K562 (cell line): ENCODE measurements around the gene HOXB3. TPM values are rescaled to one million over a fixed set of nuclear protein-coding genes. Genes with fewer than 3 reads are reported as not detected.

ENCODE experiments used
- FOXM1 ChIP-seq, 2 experiments: fragments of 450-650 bp in 1 of 2; sonication (generic) in 1 of 2; formaldehyde crosslinking in 1 of 2; IDR thresholded peaks; 2 replicates each; pipeline versions ENCODE4 v1.6.1 to v1.9.0; 2017 to 2022; ENCODE audit warnings: low read depth in 2 of 2, mild to moderate bottlenecking in 2 of 2, missing genetic modification reagents in 1 of 2, moderate library complexity in 1 of 2
- HDAC3 ChIP-seq: fragments of 450-650 bp; IDR thresholded peaks from 2 replicates; pipeline ENCODE4 v1.6.1; 2018; ENCODE audit warnings: borderline replicate concordance, mild to moderate bottlenecking, moderate library complexity; ENCODE audit not compliant: partially characterized antibody
- RBM25 ChIP-seq: fragments of 200-400 bp; formaldehyde crosslinking; IDR thresholded peaks from 2 replicates; pipeline ENCODE4 v1.6.1; 2018; ENCODE audit warnings: low read length, low read depth, moderate library complexity; ENCODE audit not compliant: severe bottlenecking
- SMAD1 ChIP-seq: fragments of 150-350 bp; IDR thresholded peaks from 2 replicates; pipeline ENCODE4 v1.6.1; 2014; ENCODE audit warnings: low read length, low read depth; ENCODE audit not compliant: partially characterized antibody
- SOX6 ChIP-seq: fragments of 450-650 bp; IDR thresholded peaks from 2 replicates; pipeline ENCODE4 v1.6.1; 2014; ENCODE audit warnings: mild to moderate bottlenecking
- TGIF2 ChIP-seq: sonication (generic); formaldehyde crosslinking; IDR thresholded peaks from 2 replicates; pipeline ENCODE4 v1.8.1; 2022; ENCODE audit warnings: mild to moderate bottlenecking, missing genetic modification reagents, moderate library complexity
- U2AF1 ChIP-seq: fragments of 200-400 bp; formaldehyde crosslinking; optimal IDR thresholded peaks from 2 replicates; pipeline ENCODE3; 2017; ENCODE audit warnings: mild to moderate bottlenecking, low read depth, low read length, moderate library complexity
- ZBTB1 ChIP-seq: sonication (generic); formaldehyde crosslinking; IDR thresholded peaks from 2 replicates; pipeline ENCODE4 v1.8.1; 2023; ENCODE audit warnings: missing genetic modification reagents, low read depth, mild to moderate bottlenecking, borderline replicate concordance
- ZNF444 ChIP-seq: fragments of 250-450 bp; sonication (Bioruptor Pico); IDR thresholded peaks from 2 replicates; pipeline ENCODE4 v1.4.0; 2020; ENCODE audit warnings: mild to moderate bottlenecking, moderate library complexity
- ZNF695 ChIP-seq: fragments of 450-650 bp; formaldehyde crosslinking; IDR thresholded peaks from 2 replicates; pipeline ENCODE4 v1.4.0; 2020; ENCODE audit warnings: mild to moderate bottlenecking, moderate library complexity
- polyA plus RNA-seq, 8 experiments: library from polyadenylated mRNA; depleted of rRNA in 4 of 8; stranded (reverse) in 5 of 8; unstranded in 3 of 8; fragments of >200 nt; fragmentation: Nextera tagmentation in 2 of 8; fragmentation: Illumina TruSeq in 1 of 8; extraction: Ambion mirVana in 2 of 8; extraction: Trizol in 1 of 8; gene quantifications; 2 replicates each; pipeline versions ENCODE4 v1.2.1 to v1.2.3, GENCODE V29; 2011 to 2014; ENCODE audit warnings: inconsistent platforms in 1 of 8, missing spikeins in 1 of 8
- total RNA-seq, 7 experiments: library from RNA; depleted of rRNA in 6 of 7; stranded (reverse); fragments of >200 nt in 6 of 7; fragmentation: Illumina TruSeq in 2 of 7; extraction: Trizol in 2 of 7; gene quantifications; 2 replicates each; pipeline versions ENCODE4 v1.2.1 to v1.2.3, GENCODE V29; 2011 to 2021; ENCODE audit warnings: low replicate concordance in 1 of 7
- TF ChIP-seq, protein P1 (sequence below): fragments of 150-350 bp; IDR thresholded peaks from 2 replicates; pipeline ENCODE4 v1.6.1; 2014; ENCODE audit warnings: low read depth, mild to moderate bottlenecking, low read length, borderline replicate concordance
- TF ChIP-seq, protein P2 (sequence below): fragments of 200-800 bp; sonication (Bioruptor generic); IDR thresholded peaks from 2 replicates; pipeline ENCODE4 v1.6.1; 2016; ENCODE audit warnings: missing genetic modification characterization, missing compliant biosample characterization
- TF ChIP-seq, protein P3 (sequence below): fragments of 450-650 bp; formaldehyde crosslinking; IDR thresholded peaks from 2 replicates; pipeline ENCODE4 v1.4.0; 2020; ENCODE audit warnings: mild to moderate bottlenecking, moderate library complexity

HOXB3 gene
- total and polyA plus RNA-seq, 9 of the 15 experiments (the other 6 are each of a cell fraction or from before 2014, with no cell fraction given), result 2.4 to 41.3 (median 20.2) TPM

DNA sequence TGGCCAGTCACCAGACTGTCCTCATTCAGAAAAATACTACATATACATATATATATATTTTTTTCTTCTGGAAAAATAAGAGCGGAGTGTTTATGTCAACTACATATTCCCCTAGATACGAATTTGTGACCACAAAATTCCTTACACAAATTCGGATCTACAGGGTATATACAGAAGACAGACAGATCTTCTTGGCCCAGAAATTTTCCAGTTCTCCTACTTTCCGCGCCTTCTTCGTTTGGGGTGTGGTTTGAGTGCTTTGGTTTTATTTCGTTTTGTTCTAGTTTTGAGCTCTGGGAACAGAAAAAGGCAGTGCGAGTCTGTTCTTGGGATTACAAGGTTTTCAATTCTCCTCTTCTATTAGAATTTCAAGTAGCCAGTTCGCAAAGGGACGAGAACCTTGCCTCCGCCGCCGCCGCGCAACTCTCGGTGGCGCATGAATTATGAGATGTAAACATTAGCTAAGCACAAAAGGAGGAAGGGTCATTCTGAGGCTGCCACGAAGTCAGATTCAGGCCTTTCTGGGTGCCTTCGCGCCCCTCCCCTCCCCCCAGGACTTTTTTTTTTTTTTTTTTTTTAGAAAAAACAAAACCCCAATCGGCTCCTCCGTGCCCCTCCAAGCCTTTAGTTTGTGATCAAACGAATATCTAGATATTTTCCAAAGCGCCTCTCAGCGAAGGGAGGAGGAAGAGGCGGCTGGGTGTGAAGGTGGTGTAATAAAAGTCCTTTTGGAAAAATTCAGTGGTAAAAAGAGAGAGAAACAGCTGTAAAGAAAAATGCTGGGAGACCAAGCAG is 10.1 kb downstream of the HOXB3 start (continued):
- TF ChIP-seq, protein P1, sequence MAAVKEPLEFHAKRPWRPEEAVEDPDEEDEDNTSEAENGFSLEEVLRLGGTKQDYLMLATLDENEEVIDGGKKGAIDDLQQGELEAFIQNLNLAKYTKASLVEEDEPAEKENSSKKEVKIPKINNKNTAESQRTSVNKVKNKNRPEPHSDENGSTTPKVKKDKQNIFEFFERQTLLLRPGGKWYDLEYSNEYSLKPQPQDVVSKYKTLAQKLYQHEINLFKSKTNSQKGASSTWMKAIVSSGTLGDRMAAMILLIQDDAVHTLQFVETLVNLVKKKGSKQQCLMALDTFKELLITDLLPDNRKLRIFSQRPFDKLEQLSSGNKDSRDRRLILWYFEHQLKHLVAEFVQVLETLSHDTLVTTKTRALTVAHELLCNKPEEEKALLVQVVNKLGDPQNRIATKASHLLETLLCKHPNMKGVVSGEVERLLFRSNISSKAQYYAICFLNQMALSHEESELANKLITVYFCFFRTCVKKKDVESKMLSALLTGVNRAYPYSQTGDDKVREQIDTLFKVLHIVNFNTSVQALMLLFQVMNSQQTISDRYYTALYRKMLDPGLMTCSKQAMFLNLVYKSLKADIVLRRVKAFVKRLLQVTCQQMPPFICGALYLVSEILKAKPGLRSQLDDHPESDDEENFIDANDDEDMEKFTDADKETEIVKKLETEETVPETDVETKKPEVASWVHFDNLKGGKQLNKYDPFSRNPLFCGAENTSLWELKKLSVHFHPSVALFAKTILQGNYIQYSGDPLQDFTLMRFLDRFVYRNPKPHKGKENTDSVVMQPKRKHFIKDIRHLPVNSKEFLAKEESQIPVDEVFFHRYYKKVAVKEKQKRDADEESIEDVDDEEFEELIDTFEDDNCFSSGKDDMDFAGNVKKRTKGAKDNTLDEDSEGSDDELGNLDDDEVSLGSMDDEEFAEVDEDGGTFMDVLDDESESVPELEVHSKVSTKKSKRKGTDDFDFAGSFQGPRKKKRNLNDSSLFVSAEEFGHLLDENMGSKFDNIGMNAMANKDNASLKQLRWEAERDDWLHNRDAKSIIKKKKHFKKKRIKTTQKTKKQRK, result no peak
- TF ChIP-seq ZBTB1 (CRISPR knock-in tag), result no peak
- no peak for TF ChIP-seq HDAC3
- TF ChIP-seq FOXM1 (IDR thresholded peaks at IDR 0.05; ENCODE audit: low read depth), result no peak
- TF ChIP-seq FOXM1 (CRISPR knock-in tag; IDR thresholded peaks at IDR 0.05; ENCODE audit: low read depth), result no peak
- no peak for TF ChIP-seq ZNF695 (CRISPR knock-in tag)
- TF ChIP-seq, protein P2, sequence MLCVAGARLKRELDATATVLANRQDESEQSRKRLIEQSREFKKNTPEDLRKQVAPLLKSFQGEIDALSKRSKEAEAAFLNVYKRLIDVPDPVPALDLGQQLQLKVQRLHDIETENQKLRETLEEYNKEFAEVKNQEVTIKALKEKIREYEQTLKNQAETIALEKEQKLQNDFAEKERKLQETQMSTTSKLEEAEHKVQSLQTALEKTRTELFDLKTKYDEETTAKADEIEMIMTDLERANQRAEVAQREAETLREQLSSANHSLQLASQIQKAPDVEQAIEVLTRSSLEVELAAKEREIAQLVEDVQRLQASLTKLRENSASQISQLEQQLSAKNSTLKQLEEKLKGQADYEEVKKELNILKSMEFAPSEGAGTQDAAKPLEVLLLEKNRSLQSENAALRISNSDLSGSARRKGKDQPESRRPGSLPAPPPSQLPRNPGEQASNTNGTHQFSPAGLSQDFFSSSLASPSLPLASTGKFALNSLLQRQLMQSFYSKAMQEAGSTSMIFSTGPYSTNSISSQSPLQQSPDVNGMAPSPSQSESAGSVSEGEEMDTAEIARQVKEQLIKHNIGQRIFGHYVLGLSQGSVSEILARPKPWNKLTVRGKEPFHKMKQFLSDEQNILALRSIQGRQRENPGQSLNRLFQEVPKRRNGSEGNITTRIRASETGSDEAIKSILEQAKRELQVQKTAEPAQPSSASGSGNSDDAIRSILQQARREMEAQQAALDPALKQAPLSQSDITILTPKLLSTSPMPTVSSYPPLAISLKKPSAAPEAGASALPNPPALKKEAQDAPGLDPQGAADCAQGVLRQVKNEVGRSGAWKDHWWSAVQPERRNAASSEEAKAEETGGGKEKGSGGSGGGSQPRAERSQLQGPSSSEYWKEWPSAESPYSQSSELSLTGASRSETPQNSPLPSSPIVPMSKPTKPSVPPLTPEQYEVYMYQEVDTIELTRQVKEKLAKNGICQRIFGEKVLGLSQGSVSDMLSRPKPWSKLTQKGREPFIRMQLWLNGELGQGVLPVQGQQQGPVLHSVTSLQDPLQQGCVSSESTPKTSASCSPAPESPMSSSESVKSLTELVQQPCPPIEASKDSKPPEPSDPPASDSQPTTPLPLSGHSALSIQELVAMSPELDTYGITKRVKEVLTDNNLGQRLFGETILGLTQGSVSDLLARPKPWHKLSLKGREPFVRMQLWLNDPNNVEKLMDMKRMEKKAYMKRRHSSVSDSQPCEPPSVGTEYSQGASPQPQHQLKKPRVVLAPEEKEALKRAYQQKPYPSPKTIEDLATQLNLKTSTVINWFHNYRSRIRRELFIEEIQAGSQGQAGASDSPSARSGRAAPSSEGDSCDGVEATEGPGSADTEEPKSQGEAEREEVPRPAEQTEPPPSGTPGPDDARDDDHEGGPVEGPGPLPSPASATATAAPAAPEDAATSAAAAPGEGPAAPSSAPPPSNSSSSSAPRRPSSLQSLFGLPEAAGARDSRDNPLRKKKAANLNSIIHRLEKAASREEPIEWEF (CRISPR knock-in tag), result no peak
- TF ChIP-seq SMAD1, result no peak
- no peak for TF ChIP-seq RBM25
- no peak for TF ChIP-seq SOX6
- TF ChIP-seq ZNF444 (CRISPR knock-in tag), result no peak
- TF ChIP-seq U2AF1, result peak; percentile 14
- TF ChIP-seq, protein P3, sequence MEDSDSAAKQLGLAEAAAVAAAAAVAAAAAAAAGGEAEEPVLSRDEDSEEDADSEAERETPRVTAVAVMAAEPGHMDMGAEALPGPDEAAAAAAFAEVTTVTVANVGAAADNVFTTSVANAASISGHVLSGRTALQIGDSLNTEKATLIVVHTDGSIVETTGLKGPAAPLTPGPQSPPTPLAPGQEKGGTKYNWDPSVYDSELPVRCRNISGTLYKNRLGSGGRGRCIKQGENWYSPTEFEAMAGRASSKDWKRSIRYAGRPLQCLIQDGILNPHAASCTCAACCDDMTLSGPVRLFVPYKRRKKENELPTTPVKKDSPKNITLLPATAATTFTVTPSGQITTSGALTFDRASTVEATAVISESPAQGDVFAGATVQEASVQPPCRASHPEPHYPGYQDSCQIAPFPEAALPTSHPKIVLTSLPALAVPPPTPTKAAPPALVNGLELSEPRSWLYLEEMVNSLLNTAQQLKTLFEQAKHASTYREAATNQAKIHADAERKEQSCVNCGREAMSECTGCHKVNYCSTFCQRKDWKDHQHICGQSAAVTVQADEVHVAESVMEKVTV (CRISPR knock-in tag), result 0 out of 2 replicates have a peak, but pooled peaks have one; percentile 24
- TF ChIP-seq TGIF2 (CRISPR knock-in tag), result no peak
